Trophoblast cell (in vitro differentiated cells and primary cell): Measurements from ENCODE around the gene TMEM100.

Source experiments
- DNase-seq, 2 donors: peaks; one replicate each; pipeline ENCODE4 v3.0.0-alpha.2; 2016
- H2AFZ ChIP-seq: 2 replicates; pipeline ENCODE4 v1.6.1; 2013; ENCODE audit warnings: low read length, moderate library complexity, mild to moderate bottlenecking; ENCODE audit not compliant: insufficient read depth, poor library complexity
- H2AK5ac ChIP-seq: 2 replicates; pipeline ENCODE4 v1.6.1; 2013; ENCODE audit warnings: mild to moderate bottlenecking, low read length
- H2BK120ac ChIP-seq: 2 replicates; pipeline ENCODE4 v1.6.1; 2013; ENCODE audit warnings: low read length, mild to moderate bottlenecking, moderate library complexity; ENCODE audit not compliant: insufficient read depth, poor library complexity
- H2BK12ac ChIP-seq: 2 replicates; pipeline ENCODE4 v1.6.1; 2013; ENCODE audit warnings: mild to moderate bottlenecking, low read length, moderate library complexity
- H2BK5ac ChIP-seq: 2 replicates; pipeline ENCODE4 v1.6.1; 2013; ENCODE audit warnings: low read length, low read depth, moderate library complexity, mild to moderate bottlenecking; ENCODE audit not compliant: poor library complexity
- H3K14ac ChIP-seq: 2 replicates; pipeline ENCODE4 v1.6.1; 2013; ENCODE audit warnings: mild to moderate bottlenecking, low read length
- H3K18ac ChIP-seq: 2 replicates; pipeline ENCODE4 v1.6.1; 2013; ENCODE audit warnings: mild to moderate bottlenecking, low read length
- H3K23ac ChIP-seq: 2 replicates; pipeline ENCODE4 v1.6.1; 2013; ENCODE audit warnings: low read length
- H3K27ac ChIP-seq: 2 replicates; pipeline ENCODE4 v1.5.1; 2013; ENCODE audit warnings: low read depth, mild to moderate bottlenecking, inconsistent platforms, low read length, moderate library complexity
- H3K27me3 ChIP-seq: 2 replicates; pipeline ENCODE4 v1.6.1; 2013; ENCODE audit warnings: inconsistent platforms, mild to moderate bottlenecking, low read length, moderate library complexity; ENCODE audit not compliant: insufficient read depth
- H3K36me3 ChIP-seq, 2 experiments: 1 replicate in 1 of 2; 2 replicates in 1 of 2; pipeline ENCODE4 v1.6.1; 2013; ENCODE audit warnings: low read length in 2 of 2, mild to moderate bottlenecking in 2 of 2, moderate library complexity in 1 of 2; ENCODE audit not compliant: insufficient read depth in 2 of 2, control insufficient read depth in 1 of 2
- H3K4ac ChIP-seq: 2 replicates; pipeline ENCODE4 v1.6.1; 2013; ENCODE audit warnings: low read depth, mild to moderate bottlenecking, low read length, moderate library complexity
- H3K4me1 ChIP-seq, 2 experiments: 1 replicate in 1 of 2; 2 replicates in 1 of 2; pipeline ENCODE4 v1.6.1; 2013; ENCODE audit warnings: low read length in 2 of 2, mild to moderate bottlenecking in 2 of 2, moderate library complexity in 1 of 2; ENCODE audit not compliant: insufficient read depth in 2 of 2, control insufficient read depth in 1 of 2
- H3K4me2 ChIP-seq: 2 replicates; pipeline ENCODE4 v1.6.1; 2013; ENCODE audit warnings: inconsistent platforms, mild to moderate bottlenecking, low read length, moderate library complexity
- H3K4me3 ChIP-seq: 2 replicates; pipeline ENCODE4 v1.5.1; 2013; ENCODE audit warnings: mild to moderate bottlenecking, low read depth, low read length, inconsistent platforms
- H3K79me1 ChIP-seq: one replicate; pipeline ENCODE4 v1.6.1; 2013; ENCODE audit warnings: low read length
- H3K79me2 ChIP-seq: 2 replicates; pipeline ENCODE4 v1.6.1; 2013; ENCODE audit warnings: low read length, mild to moderate bottlenecking; ENCODE audit not compliant: control insufficient read depth, insufficient read depth, poor library complexity
- H3K9ac ChIP-seq: 2 replicates; pipeline ENCODE4 v1.6.1; 2013; ENCODE audit warnings: mild to moderate bottlenecking, low read length
- H3K9me3 ChIP-seq: 2 replicates; pipeline ENCODE4 v1.6.1; 2013; ENCODE audit warnings: low read depth, mild to moderate bottlenecking, control low read depth, inconsistent platforms, low read length; ENCODE audit not compliant: insufficient read depth
- H4K12ac ChIP-seq: 2 replicates; pipeline ENCODE4 v1.6.1; 2013; ENCODE audit warnings: low read depth, mild to moderate bottlenecking, low read length, moderate library complexity
- H4K8ac ChIP-seq: 2 replicates; pipeline ENCODE4 v1.6.1; 2013; ENCODE audit warnings: low read depth, mild to moderate bottlenecking, low read length, moderate library complexity
- H4K91ac ChIP-seq: one replicate; pipeline ENCODE4 v1.6.1; 2013; ENCODE audit warnings: low read depth, mild to moderate bottlenecking, low read length, moderate library complexity
- WGBS: extraction: QIAGEN DNeasy Blood & Tissue Kit; methylation state at CpG from one replicate; pipeline ENCODE4 v1.1.7; 2013; ENCODE audit warnings: missing lambda C conversion rate; ENCODE audit not compliant: insufficient read length, insufficient coverage; ENCODE audit errors: extremely low coverage; 5-methylcytosine and 5-hydroxymethylcytosine counted together

The TMEM100 gene

GRCh38 chr17:55728361-55728760 is 5.7 kb upstream of the TMEM100 start:
- Histone ChIP-seq H3K27ac (no peak overlapping the region), H3K4ac (no peak overlapping the region), H3K4me3 (no peak overlapping the region), H3K27me3 (no peaks in the 10 kb centered on the region), H3K9ac (no peak overlapping the region), H4K12ac (no peak overlapping the region), H3K36me3 (no peaks in the 10 kb centered on the region), H3K79me2 (peaks cover 1% of the 10 kb centered on the region), H3K79me1 (no peaks in the 10 kb centered on the region), H2AFZ (peak overlapping the region; percentile 17), H2BK12ac (no peak overlapping the region), H3K9me3 (no peaks in the 10 kb centered on the region), H2BK120ac (no peak overlapping the region), H4K8ac (no peak overlapping the region), H2AK5ac (no peak overlapping the region), H3K4me2 (no peak overlapping the region), H3K18ac (no peak overlapping the region), H4K91ac (no peak overlapping the region), H3K14ac (no peak overlapping the region), H3K4me1 (peaks cover 3 to 6% of the 10 kb centered on the region in 2 experiments), H2BK5ac (no peak overlapping the region), H3K23ac (no peak overlapping the region)
- no CpG with 5 or more reads among the region's 5 CpGs for WGBS
- DNase-seq, result no peak

- Histone ChIP-seq H3K27me3 (no peaks in the 10 kb centered on the region), H3K79me1 (no peaks in the 10 kb centered on the region), H3K79me2 (peaks cover 1% of the 10 kb centered on the region), H4K8ac (no peak overlapping the region), H2BK12ac (no peak overlapping the region), H2AFZ (no peak overlapping the region), H3K14ac (no peak overlapping the region), H3K9ac (no peak overlapping the region), H3K4ac (no peak overlapping the region), H3K23ac (no peak overlapping the region), H3K18ac (no peak overlapping the region), H4K91ac (no peak overlapping the region), H2BK5ac (no peak overlapping the region), H3K36me3 (no peaks in the 10 kb centered on the region), H3K27ac (no peak overlapping the region), H3K4me2 (no peak overlapping the region), H4K12ac (no peak overlapping the region), H3K4me3 (no peak overlapping the region), H2BK120ac (no peak overlapping the region), H3K4me1 (peaks cover 5 to 6% of the 10 kb centered on the region in 2 experiments), H3K9me3 (no peaks in the 10 kb centered on the region), H2AK5ac (no peak overlapping the region)
- no peak for DNase-seq
- no CpG with 5 or more reads among the region's 1 CpG for WGBS
Measured at GRCh38 chr17:55727920-55728319, 5.3 kb upstream of the TMEM100 start.

GRCh38 chr17:55727275-55727674 is 4.6 kb upstream of the TMEM100 start:
- Histone ChIP-seq H3K14ac (no peak overlapping the region), H3K4ac (no peak overlapping the region), H3K4me1 (peaks cover 5 to 6% of the 10 kb centered on the region in 2 experiments), H3K23ac (no peak overlapping the region), H3K4me3 (no peak overlapping the region), H3K79me1 (peaks cover 3% of the 10 kb centered on the region), H2AK5ac (no peak overlapping the region), H3K79me2 (peaks cover 1% of the 10 kb centered on the region), H2BK12ac (peak overlapping the region; percentile 34), H4K91ac (no peak overlapping the region), H2AFZ (no peak overlapping the region), H3K27ac (no peak overlapping the region), H3K9ac (no peak overlapping the region), H3K27me3 (no peaks in the 10 kb centered on the region), H2BK120ac (no peak overlapping the region), H2BK5ac (no peak overlapping the region), H3K36me3 (no peaks in the 10 kb centered on the region), H3K18ac (no peak overlapping the region), H3K4me2 (no peak overlapping the region), H3K9me3 (no peaks in the 10 kb centered on the region), H4K12ac (no peak overlapping the region), H4K8ac (no peak overlapping the region)
- DNase-seq, result no peak
- no CpG with 5 or more reads among the region's 6 CpGs for WGBS

- no peak overlapping the region for H2BK12ac ChIP-seq
- WGBS, result no CpG with 5 or more reads among the region's 2 CpGs
- H3K79me2 ChIP-seq, result no peaks in the 10 kb centered on the region
- no peak overlapping the region for H3K4me2 ChIP-seq
- no peak overlapping the region for H2AK5ac ChIP-seq
- no peaks in the 10 kb centered on the region for H3K27me3 ChIP-seq
- H3K79me1 ChIP-seq, result peaks cover 3% of the 10 kb centered on the region
- no peaks in the 10 kb centered on the region for H3K9me3 ChIP-seq
- H3K4ac ChIP-seq, result no peak overlapping the region
- no peak overlapping the region for H2AFZ ChIP-seq
- no peak overlapping the region for H3K9ac ChIP-seq
- H3K27ac ChIP-seq, result no peak overlapping the region
- no peak overlapping the region for H3K14ac ChIP-seq
- H3K18ac ChIP-seq, result no peak overlapping the region
- H4K12ac ChIP-seq, result no peak overlapping the region
- no peak overlapping the region for H3K23ac ChIP-seq
- H2BK5ac ChIP-seq, result no peak overlapping the region
- no peak overlapping the region for H2BK120ac ChIP-seq
- no peaks in the 10 kb centered on the region for H3K36me3 ChIP-seq
- H3K4me3 ChIP-seq, result no peak overlapping the region
- no peak overlapping the region for H4K8ac ChIP-seq
- no peak for DNase-seq
- no peak overlapping the region for H4K91ac ChIP-seq
- H3K4me1 ChIP-seq, result peaks cover 2 to 6% of the 10 kb centered on the region in 2 experiments
Measured at GRCh38 chr17:55726440-55726839, 3.8 kb upstream of the TMEM100 start.
